HCT116 (cell line): ENCODE results near the gene ANKRD23. TPM values are rescaled to one million over a fixed set of nuclear protein-coding genes. Genes with fewer than 3 reads are reported as not detected.

Experiments used
- ATAC-seq: fragments of 200-7000 bp; cut with Tn5 transposase; 2 replicates; pipeline ENCODE4 v1.9.1; 2020; ENCODE audit warnings: mild to moderate bottlenecking, moderate library complexity
- BruUV-seq: library from RNA; stranded (reverse); fragments of 400-500 nt; replicated peaks from 2 replicates; lab custom pipeline; 2021; lab: Mats Ljungman, UMichigan
- CTCF ChIA-PET: fragments of 300-600 bp; sonication (Branson Sonifier 250); formaldehyde crosslinking; loops from one replicate; lab custom pipeline; 2021; ENCODE audit warnings: antibody characterized with exemption; lab: Charles Lee
- POLR2A ChIA-PET: fragments of 300-600, 350-600 bp; sonication (Branson Sonifier 250); formaldehyde crosslinking; loops from one replicate; lab custom pipeline; 2021; ENCODE audit warnings: antibody characterized with exemption; lab: Charles Lee
- RAD21 ChIA-PET, 2 experiments: fragments of 300-600 bp; sonication (Branson Sonifier 250); formaldehyde crosslinking; loops; one replicate each; lab custom pipeline; 2023; ENCODE audit warnings: low total read pairs in 2 of 2; ENCODE audit not compliant: uncharacterized antibody in 2 of 2, unreplicated experiment in 2 of 2, low non-redundant PET in 1 of 2; lab: Charles Lee
- DNase-seq: peaks from one replicate; pipeline ENCODE4 v3.0.0-alpha.2; 2010; ENCODE audit warnings: low read depth, low spot score
- H2AFZ ChIP-seq: fragments of 200-600 bp; shearing (Covaris generic), sonication (generic); 2 replicates; pipeline ENCODE4 v1.6.1; 2017; ENCODE audit warnings: low read depth, mixed run types, mixed read lengths, antibody characterized with exemption, low read length; ENCODE audit not compliant: poor library complexity, severe bottlenecking
- H3K27ac ChIP-seq: 2 replicates; pipeline ENCODE4 v1.5.1; 2012; ENCODE audit warnings: low read depth, low read length
- H3K27me3 ChIP-seq: fragments of 200-600 bp; sonication (generic); 2 replicates; pipeline ENCODE4 v1.6.1; 2016; ENCODE audit warnings: mixed run types, low read length, mixed read lengths; ENCODE audit not compliant: insufficient read depth
- H3K36me3 ChIP-seq, 2 experiments: fragments of 200-500 bp in 1 of 2; fragments of 200-600 bp in 1 of 2; sonication (Bioruptor generic) in 1 of 2; sonication (generic) in 1 of 2; 2 replicates each; pipeline versions ENCODE4 v1.5.1 to v1.6.1; 2014 to 2016; ENCODE audit warnings: low read length in 2 of 2, inconsistent platforms in 1 of 2, mixed read lengths in 1 of 2, mixed run types in 1 of 2; ENCODE audit not compliant: insufficient read depth in 2 of 2, control insufficient read depth in 1 of 2
- H3K4me1 ChIP-seq, 2 experiments: fragments of 200-600 bp in 1 of 2; sonication (generic) in 1 of 2; 2 replicates each; pipeline versions ENCODE4 v1.5.1 to v1.6.1; 2012 to 2017; ENCODE audit warnings: low read length in 2 of 2, inconsistent platforms in 1 of 2, mild to moderate bottlenecking in 1 of 2, mixed read lengths in 1 of 2, mixed run types in 1 of 2, moderate library complexity in 1 of 2; ENCODE audit not compliant: insufficient read depth in 2 of 2, control insufficient read depth in 1 of 2
- H3K4me2 ChIP-seq: fragments of 200-600 bp; sonication (generic); 2 replicates; pipeline ENCODE4 v1.6.1; 2017; ENCODE audit warnings: mixed run types, low read length, mixed read lengths
- H3K4me3 ChIP-seq, 2 experiments: fragments of 200-600 bp in 1 of 2; sonication (generic) in 1 of 2; replicated peaks in 1 of 2; 2 replicates each; pipeline ENCODE4 v1.5.1; 2011 to 2016; ENCODE audit warnings: low read length in 2 of 2, control low read depth in 1 of 2, low read depth in 1 of 2, mild to moderate bottlenecking in 1 of 2, mixed read lengths in 1 of 2, mixed run types in 1 of 2
- H3K79me2 ChIP-seq: fragments of 200-600 bp; sonication (generic); 2 replicates; pipeline ENCODE4 v1.6.1; 2017; ENCODE audit warnings: mild to moderate bottlenecking, mixed run types, low read length, moderate library complexity, mixed read lengths; ENCODE audit not compliant: insufficient read depth
- H3K9ac ChIP-seq: fragments of 200-600 bp; sonication (generic); 2 replicates; pipeline ENCODE4 v1.6.1; 2016; ENCODE audit warnings: low read length, mixed read lengths
- H3K9me2 ChIP-seq: fragments of 200-600 bp; sonication (generic), shearing (Covaris generic); 2 replicates; pipeline ENCODE4 v1.6.1; 2017; ENCODE audit warnings: mixed run types, mild to moderate bottlenecking, moderate library complexity; ENCODE audit not compliant: insufficient read depth
- H3K9me3 ChIP-seq, 2 experiments: fragments of 200-500 bp in 1 of 2; fragments of 200-600 bp in 1 of 2; sonication (Bioruptor generic) in 1 of 2; sonication (generic) in 1 of 2; 2 replicates each; pipeline ENCODE4 v1.6.1; 2014 to 2017; ENCODE audit warnings: low read length in 2 of 2, mixed read lengths in 2 of 2, inconsistent platforms in 1 of 2, low read depth in 1 of 2, mild to moderate bottlenecking in 1 of 2, mixed run types in 1 of 2, moderate library complexity in 1 of 2; ENCODE audit not compliant: control insufficient read depth in 1 of 2, insufficient read depth in 1 of 2
- H4K20me1 ChIP-seq: fragments of 200-600 bp; sonication (generic), shearing (Covaris generic); 2 replicates; pipeline ENCODE4 v1.6.1; 2017; ENCODE audit warnings: mixed run types, mild to moderate bottlenecking, moderate library complexity; ENCODE audit not compliant: insufficient read depth
- CBX3 ChIP-seq: IDR thresholded peaks from 2 replicates; pipeline ENCODE4 v1.6.1; 2012; ENCODE audit warnings: low read depth
- CTCF ChIP-seq, 3 experiments: fragments of 200-600 bp in 1 of 3; sonication (generic) in 1 of 3; IDR thresholded peaks in 2 of 3; conservative IDR thresholded peaks in 1 of 3; 2 replicates each; pipeline ENCODE4 v1.5.1; 2012 to 2017; ENCODE audit warnings: low read depth in 2 of 3, low read length in 2 of 3, antibody characterized with exemption in 1 of 3, borderline replicate concordance in 1 of 3, control low read depth in 1 of 3, mild to moderate bottlenecking in 1 of 3, mixed read lengths in 1 of 3, mixed run types in 1 of 3, moderate library complexity in 1 of 3; ENCODE audit not compliant: insufficient read depth in 1 of 3
- EGR1 ChIP-seq: IDR thresholded peaks from 2 replicates; pipeline ENCODE4 v1.6.1; 2012; ENCODE audit warnings: low read depth
- ELF1 ChIP-seq: IDR thresholded peaks from 2 replicates; pipeline ENCODE4 v1.6.1; 2012; ENCODE audit warnings: low read depth, borderline replicate concordance
- EZH2 ChIP-seq: fragments of 200-600 bp; sonication (generic); IDR thresholded peaks from 2 replicates; pipeline ENCODE4 v1.6.1; 2017; ENCODE audit warnings: antibody characterized with exemption, mixed run types
- EZH2phosphoT487 ChIP-seq: fragments of 200-600 bp; IDR thresholded peaks from 2 replicates; pipeline ENCODE4 v1.6.1; 2018; ENCODE audit warnings: antibody characterized with exemption, borderline replicate concordance
- FOSL1 ChIP-seq: IDR thresholded peaks from 2 replicates; pipeline ENCODE4 v1.6.1; 2012; ENCODE audit warnings: low read depth
- POLR2AphosphoS5 ChIP-seq: IDR thresholded peaks from 2 replicates; pipeline ENCODE4 v1.6.1; 2011; ENCODE audit warnings: mild to moderate bottlenecking, low read depth, low read length, moderate library complexity
- REST ChIP-seq: IDR thresholded peaks from 2 replicates; pipeline ENCODE4 v1.6.1; 2012; ENCODE audit warnings: low read depth
- SP1 ChIP-seq: IDR thresholded peaks from 2 replicates; pipeline ENCODE4 v1.6.1; 2012; ENCODE audit warnings: low read depth
- SRF ChIP-seq: IDR thresholded peaks from 2 replicates; pipeline ENCODE4 v1.6.1; 2012; ENCODE audit warnings: low read depth
- TCF7L2 ChIP-seq: IDR thresholded peaks from 2 replicates; pipeline ENCODE4 v1.7.0; 2011; ENCODE audit warnings: borderline replicate concordance, inconsistent platforms; ENCODE audit not compliant: insufficient read depth, insufficient read length; ENCODE audit errors: extremely low read depth
- YY1 ChIP-seq: IDR thresholded peaks from 2 replicates; pipeline ENCODE4 v1.6.1; 2011; ENCODE audit warnings: low read length, low read depth, moderate library complexity, mild to moderate bottlenecking; ENCODE audit not compliant: insufficient replicate concordance; ENCODE audit errors: extremely low read depth
- ZFX ChIP-seq: fragments of 450-650 bp; IDR thresholded peaks from 2 replicates; pipeline ENCODE4 v1.6.1; 2017
- ZNF274 ChIP-seq: fragments of 200-500 bp; sonication (Bioruptor generic); IDR thresholded peaks from 2 replicates; pipeline ENCODE4 v1.6.1; 2014; ENCODE audit warnings: mild to moderate bottlenecking, low read depth, low read length, inconsistent platforms
- intact Hi-C: fragments of 100-400 bp; cut with micrococcal nuclease; formaldehyde crosslinking; loops from 2 replicates; pipeline ENCODE4 v1.10.0; 2022
- total RNA-seq: library from RNA; stranded (reverse); gene quantifications from one replicate; pipeline ENCODE4 v1.2.1, GENCODE V29; 2021; ENCODE audit not compliant: unreplicated experiment
- TF ChIP-seq, protein P1 (sequence below): IDR thresholded peaks from 2 replicates; pipeline ENCODE4 v1.6.1; 2011; ENCODE audit warnings: mild to moderate bottlenecking, low read length, moderate library complexity; ENCODE audit not compliant: insufficient replicate concordance; ENCODE audit errors: extremely low read depth

ANKRD23 gene
- total RNA-seq, 1 experiment from 2014 or later: 1.4 TPM

DNA sequence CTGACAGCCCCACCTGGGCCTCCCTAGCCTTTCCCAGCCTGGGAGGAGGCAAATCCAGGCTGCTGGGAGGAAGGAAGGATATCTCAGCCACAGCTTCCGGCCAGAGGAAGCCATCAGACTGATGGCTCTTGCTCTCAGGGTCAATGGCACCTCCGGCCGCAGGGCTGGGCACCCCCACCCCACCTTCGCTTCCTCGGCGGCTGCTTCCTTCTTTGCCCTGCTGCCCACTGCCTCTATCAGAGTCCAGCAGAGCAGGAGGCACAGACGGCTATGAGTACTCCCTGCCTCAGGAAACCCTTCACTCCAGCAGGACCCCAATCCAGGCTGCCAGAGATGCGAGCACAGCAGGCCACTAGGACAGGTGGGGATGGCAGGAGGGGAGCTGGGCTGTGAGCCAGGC, 22.8 kb upstream of the ANKRD23 start:
- peaks cover 25% of the 10 kb centered on the region; the same call in 1 of the 2 replicates for H3K79me2 ChIP-seq
- POLR2A ChIA-PET: no interaction called here
- no peak overlapping the region for H3K4me3 ChIP-seq
- H3K36me3 ChIP-seq: peaks cover 21 to 24% of the 10 kb centered on the region in 2 experiments
- peaks cover 14 to 24% of the 10 kb centered on the region in 2 experiments for H3K4me1 ChIP-seq
- CTCF ChIA-PET: no interaction called here
- intact Hi-C loops: no loop called here
- no peaks in the 10 kb centered on the region for H4K20me1 ChIP-seq
- H2AFZ ChIP-seq: no peak overlapping the region
- H3K9me2 ChIP-seq: no peaks in the 10 kb centered on the region
- no peak overlapping the region for H3K9ac ChIP-seq
- RAD21 ChIA-PET: no interaction called here
- ATAC-seq: no peak
- H3K4me2 ChIP-seq: no peak overlapping the region
- TF ChIP-seq SP1: no peak
- TF ChIP-seq REST: no peak
- no peak for TF ChIP-seq EGR1
- TF ChIP-seq EZH2phosphoT487: no peak
- TF ChIP-seq YY1: no peak
- TF ChIP-seq EZH2: no peak
- no peak for TF ChIP-seq CBX3
- no peak for TF ChIP-seq SRF
- TF ChIP-seq ZNF274: no peak
- TF ChIP-seq, protein P1, sequence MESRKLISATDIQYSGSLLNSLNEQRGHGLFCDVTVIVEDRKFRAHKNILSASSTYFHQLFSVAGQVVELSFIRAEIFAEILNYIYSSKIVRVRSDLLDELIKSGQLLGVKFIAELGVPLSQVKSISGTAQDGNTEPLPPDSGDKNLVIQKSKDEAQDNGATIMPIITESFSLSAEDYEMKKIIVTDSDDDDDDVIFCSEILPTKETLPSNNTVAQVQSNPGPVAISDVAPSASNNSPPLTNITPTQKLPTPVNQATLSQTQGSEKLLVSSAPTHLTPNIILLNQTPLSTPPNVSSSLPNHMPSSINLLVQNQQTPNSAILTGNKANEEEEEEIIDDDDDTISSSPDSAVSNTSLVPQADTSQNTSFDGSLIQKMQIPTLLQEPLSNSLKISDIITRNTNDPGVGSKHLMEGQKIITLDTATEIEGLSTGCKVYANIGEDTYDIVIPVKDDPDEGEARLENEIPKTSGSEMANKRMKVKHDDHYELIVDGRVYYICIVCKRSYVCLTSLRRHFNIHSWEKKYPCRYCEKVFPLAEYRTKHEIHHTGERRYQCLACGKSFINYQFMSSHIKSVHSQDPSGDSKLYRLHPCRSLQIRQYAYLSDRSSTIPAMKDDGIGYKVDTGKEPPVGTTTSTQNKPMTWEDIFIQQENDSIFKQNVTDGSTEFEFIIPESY: no peak
- TF ChIP-seq POLR2AphosphoS5: no peak
- TF ChIP-seq TCF7L2: no peak
- TF ChIP-seq ZFX: no peak
- no peak for TF ChIP-seq FOSL1
- no peak for TF ChIP-seq CTCF (IDR thresholded peaks at IDR 0.05 in 2 of 3, conservative IDR thresholded peaks at IDR 0.05 in 1 of 3; ENCODE audit: borderline replicate concordance in 1 of 3, insufficient read depth in 1 of 3, low read depth in 2 of 3, low read length in 2 of 3)
- TF ChIP-seq ELF1: no peak
- TF ChIP-seq, all 23 proteins: peak for 0
- no peaks in the 10 kb centered on the region for H3K9me3 ChIP-seq
- H3K27ac ChIP-seq: no peak overlapping the region
- no TSS peak for BruUV-seq
- H3K27me3 ChIP-seq: no peaks in the 10 kb centered on the region
- DNase-seq: no peak
